Right hindlimb (tissue), 1 donor: Measurements from ENCODE around the gene ZNF91.
"Not testable (repeated sequence)": the region's sequence is repeated elsewhere in the genome, so short reads cannot be mapped to it uniquely, and the experiment has no call there.

Experiments
- DNase-seq: peaks from one replicate; pipeline ENCODE4 v3.0.0-alpha.2; 2018

Gene ZNF91

GRCh38 chr19:23394511-23394910 is 760 bp downstream of the ZNF91 start:
- peak; percentile 36 for DNase-seq

- DNase-seq = no peak
Measured at GRCh38 chr19:23393121-23393520, 2.1 kb downstream of the ZNF91 start.

GRCh38 chr19:23391236-23391635 is 4.0 kb downstream of the ZNF91 start:
- DNase-seq = no peak

- no peak for DNase-seq
Measured at GRCh38 chr19:23385404-23385803, 9.9 kb downstream of the ZNF91 start.

GRCh38 chr19:23384858-23385257 is 10.4 kb downstream of the ZNF91 start:
- DNase-seq = no peak

- no peak for DNase-seq
Measured at GRCh38 chr19:23384166-23384565, 11.1 kb downstream of the ZNF91 start.

GRCh38 chr19:23382955-23383354 is 12.3 kb downstream of the ZNF91 start:
- no peak for DNase-seq

GRCh38 chr19:23381114-23381513 is 14.2 kb downstream of the ZNF91 start:
- no peak for DNase-seq

- not testable (repeated sequence) for DNase-seq
Measured at GRCh38 chr19:23379671-23380070, 15.6 kb downstream of the ZNF91 start.

- DNase-seq = no peak
Measured at GRCh38 chr19:23378948-23379347, 16.3 kb downstream of the ZNF91 start.

- no peak for DNase-seq
Measured at GRCh38 chr19:23377276-23377675, 18.0 kb downstream of the ZNF91 start.

- no peak for DNase-seq
Measured at GRCh38 chr19:23366437-23366836, 28.8 kb downstream of the ZNF91 start.

- DNase-seq = not testable (repeated sequence)
Measured at GRCh38 chr19:23366031-23366430, 29.2 kb downstream of the ZNF91 start.

- no peak for DNase-seq
Measured at GRCh38 chr19:23365222-23365621, 30.0 kb downstream of the ZNF91 start.

GRCh38 chr19:23361843-23362242 is 33.4 kb downstream of the ZNF91 start:
- not testable (repeated sequence) for DNase-seq

GRCh38 chr19:23351806-23352205 is 43.5 kb downstream of the ZNF91 start:
- DNase-seq = no peak

- no peak for DNase-seq
Measured at GRCh38 chr19:23346696-23347095, 48.6 kb downstream of the ZNF91 start.

GRCh38 chr19:23345838-23346237 is 49.4 kb downstream of the ZNF91 start:
- DNase-seq = no peak

GRCh38 chr19:23343434-23344010 is 51.7 kb downstream of the ZNF91 start:
- no peak for DNase-seq

- no peak for DNase-seq
Measured at GRCh38 chr19:23328211-23328610, 67.1 kb downstream of the ZNF91 start.

- DNase-seq = no peak
Measured at GRCh38 chr19:23321953-23322549, 73.2 kb downstream of the ZNF91 start.

GRCh38 chr19:23321403-23321802 is 73.9 kb downstream of the ZNF91 start:
- DNase-seq = not testable (repeated sequence)

- not testable (repeated sequence) for DNase-seq
Measured at GRCh38 chr19:23319571-23319970, 75.7 kb downstream of the ZNF91 start.

- not testable (repeated sequence) for DNase-seq
Measured at GRCh38 chr19:23318941-23319340, 76.3 kb downstream of the ZNF91 start.

GRCh38 chr19:23318143-23318542 is 77.1 kb downstream of the ZNF91 start:
- DNase-seq = no peak
